GM23248 (cell line): Measurements from ENCODE around the gene WWOX.

Source experiments
- EZH2 ChIP-seq: fragments of 200-600 bp; sonication (generic); IDR thresholded peaks from 2 replicates; pipeline ENCODE4 v1.6.1; 2018; ENCODE audit warnings: antibody characterized with exemption, mild to moderate bottlenecking; ENCODE audit not compliant: insufficient read depth, poor library complexity, severe bottlenecking
- EZH2phosphoT487 ChIP-seq: fragments of 200-600 bp; sonication (generic); IDR thresholded peaks from 2 replicates; pipeline ENCODE4 v1.6.1; 2018; ENCODE audit warnings: antibody characterized with exemption, moderate library complexity, mild to moderate bottlenecking, low read depth; ENCODE audit not compliant: insufficient read depth

- TF ChIP-seq EZH2 (no peak), EZH2phosphoT487 (no peak)
These were observed 855.8 kb downstream of the WWOX start for GRCh38 chr16:78955206-78955605.
